H1 (cell line): Measurements from ENCODE around the gene NLRP10. TPM values are rescaled to one million over a fixed set of nuclear protein-coding genes. Genes with fewer than 3 reads are reported as not detected.

Source experiments
- CHD7 ChIP-seq: fragments of 300-600 bp; sonication (generic); IDR thresholded peaks from 2 replicates; pipeline ENCODE4 v1.7.1; 2012; ENCODE audit warnings: low read length, moderate library complexity, mild to moderate bottlenecking, inconsistent platforms; ENCODE audit not compliant: insufficient replicate concordance
- JUND ChIP-seq: IDR thresholded peaks from 2 replicates; pipeline ENCODE4 v1.6.1; 2011; ENCODE audit warnings: mild to moderate bottlenecking, improper control_type of control experiment, low read length
- RBBP5 ChIP-seq: IDR thresholded peaks from 2 replicates; pipeline ENCODE4 v1.7.1; 2012; ENCODE audit warnings: low read depth, mild to moderate bottlenecking, inconsistent platforms, low read length, moderate library complexity, borderline replicate concordance
- SIRT6 ChIP-seq: IDR thresholded peaks from one replicate; pipeline ENCODE4 v1.7.1; 2012; ENCODE audit warnings: low read length, inconsistent platforms
- polyA plus RNA-seq, 7 experiments: library from polyadenylated mRNA; depleted of rRNA in 3 of 7; stranded (reverse) in 5 of 7; unstranded in 2 of 7; fragments of >200 nt in 5 of 7; fragments of 200-250 nt in 2 of 7; gene quantifications; 1 replicate in 5 of 7; 2 replicates in 1 of 7; 4 replicates in 1 of 7; pipeline versions ENCODE4 v1.2.1 to v1.2.3, GENCODE V29; 2011 to 2013; ENCODE audit warnings: missing spikeins in 2 of 7, mixed read lengths in 2 of 7
- total RNA-seq: library from RNA; stranded (reverse); fragmentation: NEBNext Ultra II Directional; extraction: Animal tissue kit (Norgen Biotek cat#: 25700); gene quantifications from 2 replicates; pipeline ENCODE4 v1.2.1, GENCODE V29; 2021

NLRP10 gene
- total and polyA plus RNA-seq, 2 of the 8 experiments (the other 6 are each of a cell fraction or from before 2014, with no cell fraction given), result 0.71 TPM; not detected in 1

- TF ChIP-seq CHD7 (no peak), SIRT6 (no peak), JUND (no peak), RBBP5 (no peak)
Measured at GRCh38 chr11:7941146-7941545, 24.1 kb downstream of the NLRP10 start (continued).
